ENCODE data around the gene THOC1. TPM values are rescaled to one million over a fixed set of nuclear protein-coding genes. Genes with fewer than 3 reads are reported as not detected.

THOC1 gene
- total RNA-seq, 3 donors from 2014 or later: 51.5 to 54.6 (median 51.6) TPM

DNA sequence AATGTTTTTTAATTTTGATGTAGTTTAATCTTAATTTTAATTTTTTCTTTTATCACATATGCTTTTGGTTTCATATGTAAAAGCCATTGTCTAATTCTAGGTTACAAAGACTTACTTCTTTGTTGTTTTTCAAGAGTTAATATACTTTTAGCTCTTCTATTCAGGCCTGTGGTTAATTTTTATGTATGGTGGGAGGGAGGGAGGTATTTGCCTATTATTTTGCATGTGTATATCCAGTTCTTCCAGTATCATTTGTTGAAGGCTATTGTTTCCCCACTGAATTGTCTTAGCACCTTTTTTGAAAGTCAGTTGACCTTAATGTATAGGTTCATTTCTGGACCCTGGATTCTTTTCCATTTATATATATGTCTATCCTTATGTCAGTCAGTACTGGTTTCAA lies 86.1 kb downstream of the THOC1 start:
- H3K27me3 Mint-ChIP-seq (ENCODE audit: low read depth): no peaks in the 10 kb centered on the region
- ATAC-seq (no peak), DNase-seq (no peak)
- peaks cover 32% of the 10 kb centered on the region for H3K36me3 Mint-ChIP-seq (ENCODE audit: insufficient read depth)
- no peak overlapping the region for H3K4me3 Mint-ChIP-seq
- H3K4me1 Mint-ChIP-seq (ENCODE audit: low read depth): peaks cover 22% of the 10 kb centered on the region
- no peaks in the 10 kb centered on the region for H3K9me3 Mint-ChIP-seq

DNA sequence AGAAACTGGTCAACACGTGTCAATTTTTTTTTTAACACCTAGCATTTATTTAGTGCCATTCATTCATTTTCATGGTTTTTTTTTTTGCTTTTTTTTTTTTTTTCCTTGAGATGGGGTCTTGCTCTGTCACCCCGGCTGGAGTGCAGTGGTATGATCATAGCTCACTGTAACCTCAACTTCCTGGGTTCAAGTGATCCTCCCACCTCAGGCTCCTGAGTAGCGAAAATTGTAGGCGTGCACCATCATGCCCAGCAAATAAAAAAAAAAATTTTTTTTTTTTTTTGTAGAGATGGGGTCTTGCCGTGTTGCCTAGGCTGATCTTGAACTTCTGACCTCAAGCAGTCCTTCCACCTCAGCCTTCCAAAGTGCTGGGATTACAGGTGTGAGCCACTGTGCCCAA lies 88.3 kb downstream of the THOC1 start:
- no peak for DNase-seq
- H3K4me1 Mint-ChIP-seq (ENCODE audit: low read depth): peaks cover 31% of the 10 kb centered on the region
- ATAC-seq: no peak
- no peaks in the 10 kb centered on the region for H3K27me3 Mint-ChIP-seq (ENCODE audit: low read depth)
- H3K4me3 Mint-ChIP-seq: no peak overlapping the region
- no peaks in the 10 kb centered on the region for H3K9me3 Mint-ChIP-seq
- H3K36me3 Mint-ChIP-seq (ENCODE audit: insufficient read depth): peaks cover 33% of the 10 kb centered on the region

DNA sequence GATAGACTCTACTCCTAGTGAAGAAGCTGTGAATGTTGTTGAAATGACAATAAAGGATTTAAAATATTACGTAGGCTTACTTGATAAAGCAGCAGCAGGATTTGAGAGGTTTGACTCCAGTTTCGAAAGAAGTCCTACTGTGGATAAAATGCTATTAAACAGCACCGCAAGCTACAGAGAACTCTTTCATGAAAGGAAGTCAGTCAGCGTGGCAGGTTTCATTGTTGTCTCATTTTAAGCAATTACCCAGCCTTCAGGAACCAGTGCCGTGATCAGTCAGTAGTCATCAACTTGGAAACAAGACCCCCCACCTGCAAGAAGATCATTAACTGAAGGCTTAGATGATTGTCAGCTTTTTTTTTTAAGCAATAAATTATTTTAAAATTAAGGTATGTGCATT lies 95.5 kb downstream of the THOC1 start:
- DNase-seq (no peak), ATAC-seq (no peak)
- Mint-ChIP-seq H3K4me3 (no peak overlapping the region), H3K4me1 (ENCODE audit: low read depth) (peaks cover 10% of the 10 kb centered on the region), H3K9me3 (no peaks in the 10 kb centered on the region), H3K27me3 (ENCODE audit: low read depth) (no peaks in the 10 kb centered on the region), H3K36me3 (ENCODE audit: insufficient read depth) (peaks cover 24% of the 10 kb centered on the region)

Other genes with a start within 250 kb of the THOC1 start
- gene TUBB8B, start 218.4 kb downstream of the THOC1 start, total RNA-seq: not detected
- 100 to 1,000 TPM; 109 to 118 (median 115) TPM for gene USP14, start 109.5 kb downstream of the THOC1 start, total RNA-seq
- gene COLEC12, start 232.7 kb upstream of the THOC1 start, total RNA-seq: under 1 TPM in 2 of 3 donors, not detected in 1; 0.05 to 0.08 TPM